GM18511 (cell line): ENCODE measurements around the gene SOX12.
"Not testable (repeated sequence)": the region's sequence is repeated elsewhere in the genome, so short reads cannot be mapped to it uniquely, and the experiment has no call there.

Experiments
- ATAC-seq: cut with Tn5 transposase; IDR thresholded peaks from one replicate; pipeline ENCODE4 v1.9.1; 2021; ENCODE audit warnings: mild to moderate bottlenecking, moderate library complexity; ENCODE audit not compliant: unreplicated experiment

Gene SOX12

GRCh38 chr20:376750-377149 is 51.4 kb downstream of the SOX12 start:
- ATAC-seq = no peak

GRCh38 chr20:377578-377977 is 52.2 kb downstream of the SOX12 start:
- not testable (repeated sequence) for ATAC-seq

- ATAC-seq = no peak
Measured at GRCh38 chr20:378961-379336, 53.6 kb downstream of the SOX12 start.
